CD14-positive monocyte (primary cell): Measurements from ENCODE around the gene SUPV3L1. TPM values are rescaled to one million over a fixed set of nuclear protein-coding genes. Genes with fewer than 3 reads are reported as not detected.

Experiments used
- DNase-seq, 3 donors: peaks; one replicate each; pipeline ENCODE4 v3.0.0-alpha.2; 2011 to 2022
- H2AFZ ChIP-seq: 2 replicates; pipeline ENCODE4 v1.6.0; 2012; ENCODE audit warnings: mild to moderate bottlenecking, low read depth, low read length, inconsistent platforms; ENCODE audit not compliant: insufficient read depth, poor library complexity, severe bottlenecking
- H3K27ac ChIP-seq, 2 donors: 1 replicate in 1 of 2; 2 replicates in 1 of 2; pipeline ENCODE4 v1.5.1; 2012 to 2013; ENCODE audit warnings: low read length in 2 of 2, control low read depth in 1 of 2, inconsistent platforms in 1 of 2, low read depth in 1 of 2, mild to moderate bottlenecking in 1 of 2
- H3K27me3 ChIP-seq, 2 donors: one replicate each; pipeline versions ENCODE4 v1.6.0 to v1.6.1; 2011 to 2013; ENCODE audit warnings: low read length in 2 of 2; ENCODE audit not compliant: control insufficient read depth in 2 of 2, insufficient read depth in 2 of 2
- H3K36me3 ChIP-seq, 2 donors: replicated peaks in 1 of 2; 1 replicate in 1 of 2; 2 replicates in 1 of 2; pipeline versions ENCODE4 v1.5.1 to v1.6.1; 2012 to 2013; ENCODE audit warnings: low read length in 2 of 2, control low read depth in 1 of 2, inconsistent platforms in 1 of 2, mild to moderate bottlenecking in 1 of 2; ENCODE audit not compliant: insufficient read depth in 2 of 2, control insufficient read depth in 1 of 2
- H3K4me1 ChIP-seq, 2 donors: 1 replicate in 1 of 2; 2 replicates in 1 of 2; pipeline versions ENCODE4 v1.5.1 to v1.6.1; 2012 to 2013; ENCODE audit warnings: low read length in 2 of 2, control low read depth in 1 of 2, inconsistent platforms in 1 of 2, mild to moderate bottlenecking in 1 of 2, moderate library complexity in 1 of 2; ENCODE audit not compliant: insufficient read depth in 2 of 2, control insufficient read depth in 1 of 2
- H3K4me2 ChIP-seq: replicated peaks from 2 replicates; pipeline ENCODE3; 2012; ENCODE audit warnings: low read length, moderate library complexity, mild to moderate bottlenecking; ENCODE audit not compliant: poor library complexity, severe bottlenecking; ENCODE audit errors: extremely low read depth
- H3K4me3 ChIP-seq, 3 experiments: fragments of 200-600 bp in 1 of 3; sonication (generic) in 1 of 3; replicated peaks in 1 of 3; 1 replicate in 2 of 3; 2 replicates in 1 of 3; pipeline ENCODE4 v1.5.1; 2011 to 2013; ENCODE audit warnings: low read length in 3 of 3, mild to moderate bottlenecking in 3 of 3, control low read depth in 2 of 3, low read depth in 2 of 3, inconsistent platforms in 1 of 3, moderate library complexity in 1 of 3
- H3K79me2 ChIP-seq: 2 replicates; pipeline ENCODE4 v1.6.0; 2012; ENCODE audit warnings: mild to moderate bottlenecking, control low read depth, inconsistent platforms, low read length, moderate library complexity; ENCODE audit not compliant: insufficient read depth
- H3K9ac ChIP-seq: 2 replicates; pipeline ENCODE4 v1.6.0; 2017; ENCODE audit warnings: low read length, mild to moderate bottlenecking; ENCODE audit not compliant: insufficient read depth, poor library complexity, severe bottlenecking
- H3K9me3 ChIP-seq, 2 donors: replicated peaks in 1 of 2; 1 replicate in 1 of 2; 2 replicates in 1 of 2; pipeline versions ENCODE4 v1.5.1 to v1.6.1; 2012 to 2013; ENCODE audit warnings: low read length in 2 of 2, control low read depth in 1 of 2; ENCODE audit not compliant: control insufficient read depth in 1 of 2, insufficient read depth in 1 of 2
- H4K20me1 ChIP-seq: 2 replicates; pipeline ENCODE4 v1.6.0; 2012; ENCODE audit warnings: mild to moderate bottlenecking, low read length, control low read depth, moderate library complexity; ENCODE audit not compliant: insufficient read depth
- H3K27ac Mint-ChIP-seq, 7 donors: one replicate each; pipeline ENCODE4 v1.8.0; 2020; ENCODE audit warnings: mild to moderate bottlenecking in 7 of 7, mixed read lengths in 7 of 7, moderate library complexity in 6 of 7, inconsistent platforms in 2 of 7
- H3K27me3 Mint-ChIP-seq, 3 donors: one replicate each; pipeline ENCODE4 v1.8.0; 2021 to 2022; ENCODE audit warnings: low read depth in 3 of 3, mild to moderate bottlenecking in 3 of 3, mixed read lengths in 3 of 3, moderate library complexity in 3 of 3, inconsistent platforms in 1 of 3
- H3K36me3 Mint-ChIP-seq, 2 donors: one replicate each; pipeline ENCODE4 v1.8.0; 2020; ENCODE audit warnings: mixed read lengths in 2 of 2, inconsistent platforms in 1 of 2, mild to moderate bottlenecking in 1 of 2
- H3K4me1 Mint-ChIP-seq: one replicate; pipeline ENCODE4 v1.8.0; 2020; ENCODE audit warnings: mild to moderate bottlenecking, mixed read lengths
- H3K4me3 Mint-ChIP-seq, 2 donors: one replicate each; pipeline ENCODE4 v1.8.0; 2020; ENCODE audit warnings: mild to moderate bottlenecking in 2 of 2, mixed read lengths in 2 of 2, moderate library complexity in 1 of 2
- H3K9me3 Mint-ChIP-seq, 7 donors: one replicate each; pipeline ENCODE4 v1.8.0; 2020 to 2022; ENCODE audit warnings: mixed read lengths in 7 of 7, mild to moderate bottlenecking in 6 of 7, moderate library complexity in 6 of 7, inconsistent platforms in 2 of 7
- WGBS: methylation state at CpG from one replicate; pipeline ENCODE4 v1.1.5; 2013; ENCODE audit warnings: missing lambda C conversion rate; ENCODE audit not compliant: insufficient coverage; 5-methylcytosine and 5-hydroxymethylcytosine counted together
- intact Hi-C, 2 donors: fragments of 100-400 bp; cut with micrococcal nuclease; formaldehyde crosslinking; loops; one replicate each; pipeline versions ENCODE4 v1.15.0 to v1.15.1; 2023
- polyA plus RNA-seq, 3 donors: library from polyadenylated mRNA; depleted of rRNA in 1 of 3; unstranded in 2 of 3; stranded (reverse) in 1 of 3; fragments of 300-500 nt in 2 of 3; fragments of >200 nt in 1 of 3; fragmentation: Illumina TruSeq in 2 of 3; gene quantifications; 1 replicate in 2 of 3; 2 replicates in 1 of 3; pipeline ENCODE4 v1.2.3, GENCODE V29; 2012 to 2021
- TF ChIP-seq, protein P1 (sequence below): fragments of 200-600 bp; IDR thresholded peaks from one replicate; pipeline ENCODE4 v1.8.0; 2022; ENCODE audit warnings: antibody characterized with exemption, mild to moderate bottlenecking

SUPV3L1 gene
- polyA plus RNA-seq, 3 donors, result 6.8 to 18.8 (median 7.3) TPM

DNA sequence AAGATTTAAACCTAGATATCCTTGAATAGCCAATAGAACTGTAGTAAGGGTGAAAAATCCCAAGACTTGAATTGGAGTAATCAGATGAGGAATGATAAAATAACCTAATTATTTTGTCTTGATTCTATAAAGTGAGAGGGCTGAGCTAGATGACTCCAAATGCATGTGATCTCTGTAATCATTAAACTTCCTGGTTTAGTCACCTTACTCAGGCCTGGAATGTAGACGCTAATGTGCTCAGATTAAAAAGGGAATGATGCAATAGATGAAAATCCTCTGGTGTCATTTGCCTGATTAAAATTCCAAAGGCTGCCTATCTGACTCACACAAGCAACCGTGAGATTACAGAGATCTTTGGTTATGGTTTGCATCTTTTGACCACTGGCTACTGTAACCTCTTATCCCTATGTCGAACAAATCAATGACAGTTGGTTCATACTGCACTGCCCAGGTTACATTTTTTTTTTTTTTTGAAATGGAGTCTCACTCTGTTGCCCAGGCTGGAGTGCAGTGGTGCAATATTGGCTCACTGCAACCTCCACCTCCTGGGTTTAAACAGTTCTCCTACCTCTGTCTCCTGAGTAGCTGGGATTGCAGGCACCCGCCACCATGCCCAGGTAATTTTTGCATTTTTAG is 37.2 kb downstream of the SUPV3L1 start:
- TF ChIP-seq, protein P1, sequence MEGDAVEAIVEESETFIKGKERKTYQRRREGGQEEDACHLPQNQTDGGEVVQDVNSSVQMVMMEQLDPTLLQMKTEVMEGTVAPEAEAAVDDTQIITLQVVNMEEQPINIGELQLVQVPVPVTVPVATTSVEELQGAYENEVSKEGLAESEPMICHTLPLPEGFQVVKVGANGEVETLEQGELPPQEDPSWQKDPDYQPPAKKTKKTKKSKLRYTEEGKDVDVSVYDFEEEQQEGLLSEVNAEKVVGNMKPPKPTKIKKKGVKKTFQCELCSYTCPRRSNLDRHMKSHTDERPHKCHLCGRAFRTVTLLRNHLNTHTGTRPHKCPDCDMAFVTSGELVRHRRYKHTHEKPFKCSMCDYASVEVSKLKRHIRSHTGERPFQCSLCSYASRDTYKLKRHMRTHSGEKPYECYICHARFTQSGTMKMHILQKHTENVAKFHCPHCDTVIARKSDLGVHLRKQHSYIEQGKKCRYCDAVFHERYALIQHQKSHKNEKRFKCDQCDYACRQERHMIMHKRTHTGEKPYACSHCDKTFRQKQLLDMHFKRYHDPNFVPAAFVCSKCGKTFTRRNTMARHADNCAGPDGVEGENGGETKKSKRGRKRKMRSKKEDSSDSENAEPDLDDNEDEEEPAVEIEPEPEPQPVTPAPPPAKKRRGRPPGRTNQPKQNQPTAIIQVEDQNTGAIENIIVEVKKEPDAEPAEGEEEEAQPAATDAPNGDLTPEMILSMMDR, result no peak
- H3K9ac ChIP-seq, result no peak overlapping the region
- H4K20me1 ChIP-seq, result no peaks in the 10 kb centered on the region
- H3K27me3 ChIP-seq, result no peaks in the 10 kb centered on the region
- no peak overlapping the region for H3K4me3 Mint-ChIP-seq
- no peaks in the 10 kb centered on the region for H3K9me3 ChIP-seq
- WGBS, result 67% methylated on average over 1 of the region's 4 CpGs
- H3K4me1 Mint-ChIP-seq, result peaks cover 18% of the 10 kb centered on the region
- no peak overlapping the region for H3K27ac ChIP-seq
- H3K79me2 ChIP-seq, result no peaks in the 10 kb centered on the region
- H3K27ac Mint-ChIP-seq, result no peak overlapping the region
- H2AFZ ChIP-seq, result no peak overlapping the region
- peaks cover 3 to 11% (median 6%) of the 10 kb centered on the region in 3 donors for H3K27me3 Mint-ChIP-seq
- no peak overlapping the region for H3K4me2 ChIP-seq
- H3K4me1 ChIP-seq, result peaks cover 13 to 14% of the 10 kb centered on the region in 2 donors
- peaks cover 0 to 8% (median 2%) of the 10 kb centered on the region in 7 donors for H3K9me3 Mint-ChIP-seq
- no peaks in the 10 kb centered on the region for H3K36me3 ChIP-seq
- H3K36me3 Mint-ChIP-seq, result no peaks in the 10 kb centered on the region
- DNase-seq, result peak in 2 of 3 donors; percentile 32 to 69
- intact Hi-C loops, result no loop called here
- no peak overlapping the region for H3K4me3 ChIP-seq

DNA sequence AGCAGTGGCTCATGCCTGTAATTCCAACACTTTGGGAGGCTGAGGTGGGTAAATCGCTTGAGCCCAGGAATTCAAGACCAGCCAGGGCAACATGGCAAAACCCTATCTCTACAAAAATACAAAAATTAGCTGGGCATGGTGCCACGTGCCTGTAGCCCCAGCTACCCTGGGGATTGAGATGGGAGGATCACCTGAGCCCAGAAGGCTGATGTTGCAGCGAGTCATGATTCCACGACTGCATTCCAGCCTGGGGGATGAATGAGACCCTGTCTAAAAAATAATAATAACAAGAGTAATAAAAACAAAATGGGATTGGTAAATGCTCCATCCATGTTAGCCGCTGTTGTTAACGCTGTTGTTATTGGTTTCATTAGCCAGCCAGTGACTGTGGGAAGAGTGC is 38.8 kb downstream of the SUPV3L1 start:
- Mint-ChIP-seq H3K36me3 (no peaks in the 10 kb centered on the region), H3K4me1 (peaks cover 24% of the 10 kb centered on the region), H3K9me3 (peaks cover 0 to 8% (median 2%) of the 10 kb centered on the region in 7 donors), H3K27ac (no peak overlapping the region), H3K27me3 (peaks cover 5 to 9% (median 6%) of the 10 kb centered on the region in 3 donors), H3K4me3 (no peak overlapping the region)
- Histone ChIP-seq H3K4me3 (no peak overlapping the region), H3K4me1 (peaks cover 13 to 14% of the 10 kb centered on the region in 2 donors), H3K36me3 (no peaks in the 10 kb centered on the region), H3K9ac (no peak overlapping the region), H3K79me2 (no peaks in the 10 kb centered on the region), H4K20me1 (no peaks in the 10 kb centered on the region), H3K27ac (no peak overlapping the region), H3K9me3 (no peaks in the 10 kb centered on the region), H3K4me2 (no peak overlapping the region), H2AFZ (no peak overlapping the region), H3K27me3 (no peaks in the 10 kb centered on the region)
- TF ChIP-seq, protein P1, result no peak
- intact Hi-C loops, result no loop called here
- WGBS, result 100% methylated on average over 2 of the region's 6 CpGs
- no peak for DNase-seq
